ENCODE results near the gene GAA. TPM values are rescaled to one million over a fixed set of nuclear protein-coding genes. Genes with fewer than 3 reads are reported as not detected.

Gene GAA
- total RNA-seq, 1 donor from 2014 or later = 23.6 TPM

DNA sequence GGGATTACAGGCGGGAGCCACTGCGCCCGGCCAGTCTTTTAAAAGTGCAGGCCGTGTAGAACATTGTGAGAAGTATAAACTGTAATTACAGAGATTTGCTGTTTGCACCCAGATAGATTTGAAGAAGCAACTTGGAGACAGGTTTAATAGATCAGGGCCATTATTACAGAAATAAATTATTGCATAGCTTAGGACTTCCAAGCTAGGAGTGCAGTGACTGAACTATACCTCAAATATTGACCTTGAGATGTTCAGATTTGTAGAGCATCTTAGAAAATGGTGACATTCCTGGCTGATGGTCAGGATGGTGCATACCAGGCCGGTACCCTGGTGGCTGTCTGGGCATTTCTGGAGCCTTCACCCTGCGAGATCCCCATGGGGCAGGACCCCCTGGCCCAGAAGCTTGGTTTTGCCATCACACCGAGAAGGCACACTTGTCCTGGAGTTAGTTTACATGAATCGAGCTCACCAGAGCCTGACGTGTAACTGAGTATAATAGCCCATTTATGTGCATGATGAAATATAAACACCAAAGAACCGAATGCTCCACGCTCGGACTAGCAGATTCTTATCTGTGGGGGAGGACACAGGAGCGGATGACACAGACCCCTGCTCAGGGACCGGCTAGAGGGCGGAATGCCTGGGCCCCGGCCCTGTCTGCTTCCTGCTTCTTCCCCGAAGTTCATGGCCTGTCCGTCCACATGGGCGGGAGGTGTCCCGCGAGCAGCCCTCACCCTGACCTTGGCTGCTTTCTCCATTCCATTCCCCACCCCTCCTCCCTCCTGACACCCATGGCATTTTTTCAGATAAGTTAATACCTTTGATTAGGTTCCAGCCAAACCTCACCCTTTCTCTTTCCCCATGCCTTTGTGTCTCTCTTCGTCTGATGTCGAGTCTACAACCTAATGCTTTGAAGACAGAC, 32.8 kb upstream of the GAA start:
- no peak overlapping the region for H3K4me3 Mint-ChIP-seq (ENCODE audit: low read depth)
- intact Hi-C loops (cut with micrococcal nuclease) = no loop called here
- H3K27me3 Mint-ChIP-seq (ENCODE audit: low read depth) = peaks cover 2% of the 10 kb centered on the region
- no peaks in the 10 kb centered on the region for H3K4me1 Mint-ChIP-seq (ENCODE audit: low read depth)
- no peaks in the 10 kb centered on the region for H3K9me3 Mint-ChIP-seq
- no peak for DNase-seq (ENCODE audit: low spot score)
- no peak overlapping the region for H3K27ac Mint-ChIP-seq
- H3K36me3 Mint-ChIP-seq (ENCODE audit: low read depth) = no peaks in the 10 kb centered on the region

DNA sequence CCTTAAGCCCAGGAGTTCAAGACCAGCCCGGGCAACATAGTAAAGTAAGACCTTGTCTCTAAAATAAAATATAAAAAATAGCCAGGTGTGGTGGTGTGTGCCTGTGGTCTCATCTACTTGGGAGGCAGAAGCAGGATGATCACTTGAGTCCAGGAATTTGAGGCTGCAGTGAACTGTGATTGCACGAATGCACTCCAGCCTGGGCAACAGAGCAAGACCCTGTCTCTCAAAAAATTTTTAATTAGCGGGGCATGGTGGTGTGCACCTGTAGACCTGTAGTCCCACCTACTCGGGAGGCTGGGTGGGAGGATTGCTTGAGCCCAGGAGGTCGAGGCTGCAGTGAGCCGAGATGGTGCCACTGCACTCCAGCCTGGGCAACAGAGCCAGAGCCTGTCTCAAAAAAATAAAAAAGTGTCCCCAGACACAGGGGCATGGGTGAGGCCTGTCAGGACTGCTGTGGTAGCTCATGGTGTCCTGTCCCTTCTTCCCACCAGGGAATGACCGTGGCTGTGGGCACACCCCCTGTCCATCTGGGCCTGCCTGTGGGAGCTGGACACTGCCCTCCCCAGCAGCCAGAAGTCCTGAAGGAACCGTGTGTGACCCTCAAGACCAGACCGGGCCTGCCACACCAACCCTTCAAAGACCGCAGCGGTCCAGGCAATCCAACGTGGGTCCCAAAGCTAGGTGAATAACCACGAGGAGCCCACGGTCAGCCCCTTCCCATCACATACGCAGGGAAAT, 30.8 kb upstream of the GAA start:
- Mint-ChIP-seq H3K4me1 (ENCODE audit: low read depth) (no peaks in the 10 kb centered on the region), H3K27ac (no peak overlapping the region), H3K27me3 (ENCODE audit: low read depth) (peaks cover 2% of the 10 kb centered on the region), H3K9me3 (no peaks in the 10 kb centered on the region), H3K4me3 (ENCODE audit: low read depth) (no peak overlapping the region), H3K36me3 (ENCODE audit: low read depth) (no peaks in the 10 kb centered on the region)
- intact Hi-C loops (cut with micrococcal nuclease) = no loop called here
- DNase-seq (ENCODE audit: low spot score) = no peak

DNA sequence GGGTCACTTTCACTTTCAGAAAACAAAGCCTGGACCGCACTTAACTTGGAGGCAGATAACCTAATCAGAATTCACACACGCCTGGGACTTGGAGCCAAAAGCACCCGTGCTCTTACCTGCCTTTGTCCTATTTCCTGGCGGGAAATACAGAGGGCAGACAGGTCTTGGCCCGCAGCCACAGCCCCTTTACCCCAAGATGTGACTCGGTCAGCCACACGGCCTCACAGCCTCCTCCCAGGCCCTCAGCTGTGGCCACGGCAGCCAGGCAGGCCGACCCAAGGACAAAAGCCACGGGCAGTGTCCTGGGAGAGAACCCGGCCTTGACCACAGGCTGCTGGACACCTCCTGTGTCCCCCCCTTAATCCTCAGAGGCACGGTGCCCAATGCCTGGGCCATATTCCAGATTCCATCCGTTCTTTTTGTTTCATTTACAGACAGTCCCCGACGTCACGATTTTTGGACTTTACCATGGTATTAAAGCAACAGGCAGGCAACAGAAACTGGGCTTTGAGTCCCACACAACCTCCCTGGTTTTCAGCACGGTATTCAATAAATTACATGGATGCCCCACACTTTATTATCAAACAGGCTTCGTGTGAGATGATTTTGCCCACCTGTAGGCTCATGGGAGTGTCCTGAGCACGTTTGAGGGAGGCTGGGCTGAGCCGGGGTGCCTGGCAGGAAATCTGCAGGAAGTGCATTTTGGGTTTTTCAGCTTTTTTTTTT, 30.1 kb upstream of the GAA start:
- peaks cover 2% of the 10 kb centered on the region for H3K27me3 Mint-ChIP-seq (ENCODE audit: low read depth)
- no peak overlapping the region for H3K27ac Mint-ChIP-seq
- H3K9me3 Mint-ChIP-seq = no peaks in the 10 kb centered on the region
- no peak for DNase-seq (ENCODE audit: low spot score)
- no peaks in the 10 kb centered on the region for H3K4me1 Mint-ChIP-seq (ENCODE audit: low read depth)
- no peak overlapping the region for H3K4me3 Mint-ChIP-seq (ENCODE audit: low read depth)
- intact Hi-C loops (cut with micrococcal nuclease) = no loop called here
- no peaks in the 10 kb centered on the region for H3K36me3 Mint-ChIP-seq (ENCODE audit: low read depth)

DNA sequence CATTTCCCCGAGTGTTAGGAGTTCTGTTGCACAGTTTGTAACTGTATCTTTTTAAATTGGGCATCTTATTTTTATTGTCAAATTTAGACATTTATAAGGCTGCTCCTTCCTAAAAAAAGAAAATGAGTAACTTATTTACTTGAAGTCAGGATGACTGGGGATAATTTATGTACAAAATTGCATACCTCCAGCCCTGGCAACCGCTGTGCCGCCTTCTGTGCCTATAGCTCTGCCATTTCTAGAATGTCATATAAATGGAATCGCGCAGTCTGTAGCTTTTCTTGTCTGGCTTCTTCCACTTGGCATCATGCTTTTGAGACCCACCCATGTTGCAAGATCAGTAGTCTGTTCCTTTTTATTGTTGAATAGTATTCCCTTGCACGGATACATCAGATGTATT, 29.0 kb upstream of the GAA start:
- Mint-ChIP-seq H3K4me1 (ENCODE audit: low read depth) (no peaks in the 10 kb centered on the region), H3K36me3 (ENCODE audit: low read depth) (no peaks in the 10 kb centered on the region), H3K27ac (no peak overlapping the region), H3K9me3 (no peaks in the 10 kb centered on the region), H3K27me3 (ENCODE audit: low read depth) (peaks cover 2% of the 10 kb centered on the region), H3K4me3 (ENCODE audit: low read depth) (no peak overlapping the region)
- DNase-seq (ENCODE audit: low spot score) = no peak
- intact Hi-C loops (cut with micrococcal nuclease) = no loop called here

GRCh38 chr17:80080081-80080480, 21.3 kb upstream of the GAA start:
- no peak for DNase-seq (ENCODE audit: low spot score)
- H3K9me3 Mint-ChIP-seq = no peaks in the 10 kb centered on the region
- intact Hi-C loops (cut with micrococcal nuclease) = no loop called here
- no peak overlapping the region for H3K4me3 Mint-ChIP-seq (ENCODE audit: low read depth)
- no peaks in the 10 kb centered on the region for H3K36me3 Mint-ChIP-seq (ENCODE audit: low read depth)
- no peak overlapping the region for H3K27ac Mint-ChIP-seq
- peaks cover 4% of the 10 kb centered on the region for H3K4me1 Mint-ChIP-seq (ENCODE audit: low read depth)
- H3K27me3 Mint-ChIP-seq (ENCODE audit: low read depth) = peaks cover 6% of the 10 kb centered on the region

DNA sequence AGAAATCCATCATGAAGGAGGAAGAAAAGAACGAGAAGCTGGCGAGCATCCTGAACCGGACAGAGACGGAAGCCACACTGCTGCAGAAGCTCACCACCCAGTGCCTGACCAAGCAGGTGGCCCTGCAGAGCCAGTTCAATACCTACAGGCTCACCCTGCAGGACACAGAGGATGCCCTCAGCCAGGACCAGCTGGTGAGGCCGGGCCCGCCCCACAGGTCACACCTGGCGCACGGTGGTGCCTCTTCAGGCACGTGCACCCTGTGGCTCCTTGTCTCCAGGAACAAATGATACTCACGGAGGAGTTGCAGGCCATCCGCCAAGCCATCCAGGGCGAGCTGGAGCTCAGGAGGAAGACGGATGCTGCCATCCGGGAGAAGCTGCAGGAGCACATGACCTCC, 19.8 kb upstream of the GAA start:
- Mint-ChIP-seq H3K36me3 (ENCODE audit: low read depth) (no peaks in the 10 kb centered on the region), H3K27ac (no peak overlapping the region), H3K27me3 (ENCODE audit: low read depth) (peaks cover 6% of the 10 kb centered on the region), H3K4me3 (ENCODE audit: low read depth) (no peak overlapping the region), H3K9me3 (no peaks in the 10 kb centered on the region), H3K4me1 (ENCODE audit: low read depth) (peaks cover 4% of the 10 kb centered on the region)
- no peak for DNase-seq (ENCODE audit: low spot score)
- intact Hi-C loops (cut with micrococcal nuclease) = no loop called here

DNA sequence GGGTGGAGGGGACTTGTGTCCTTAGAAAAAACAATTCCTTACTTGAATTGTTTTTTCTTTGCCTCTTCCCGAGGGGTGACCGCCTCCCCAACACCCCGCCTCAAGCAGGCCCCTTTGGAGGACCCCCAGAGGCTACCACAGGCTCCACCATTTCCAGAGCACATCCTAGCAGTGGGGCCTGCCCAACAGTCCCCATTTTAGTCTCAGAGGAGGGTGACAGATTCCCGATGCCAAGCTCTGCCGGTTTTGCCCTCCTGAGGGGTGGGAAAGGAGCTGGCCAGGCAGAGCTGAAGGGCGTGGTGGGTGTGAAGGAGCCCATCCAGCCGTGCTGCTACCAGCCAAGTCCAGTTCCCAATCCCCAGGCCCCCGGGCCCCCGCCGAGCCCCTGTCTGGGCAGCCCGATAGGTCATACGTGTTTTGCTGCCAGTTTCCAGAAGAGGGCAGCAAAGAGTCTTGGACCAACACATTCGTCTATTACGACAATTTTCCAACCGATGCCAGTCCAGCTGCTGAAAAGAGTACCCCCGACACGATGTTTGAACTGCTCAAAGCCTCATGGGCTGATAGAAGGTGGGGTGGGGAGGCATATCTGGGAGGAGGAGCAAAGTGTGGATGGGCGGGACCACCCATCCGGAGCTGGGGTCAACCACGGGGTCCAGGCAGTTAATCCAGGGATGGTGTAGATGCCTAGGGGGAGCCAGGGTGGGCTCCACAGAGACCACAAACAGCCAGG, 18.8 kb upstream of the GAA start:
- Mint-ChIP-seq H3K36me3 (ENCODE audit: low read depth) (no peaks in the 10 kb centered on the region), H3K4me3 (ENCODE audit: low read depth) (no peak overlapping the region), H3K9me3 (no peaks in the 10 kb centered on the region), H3K27ac (no peak overlapping the region), H3K27me3 (ENCODE audit: low read depth) (peaks cover 6% of the 10 kb centered on the region), H3K4me1 (ENCODE audit: low read depth) (peaks cover 4% of the 10 kb centered on the region)
- intact Hi-C loops (cut with micrococcal nuclease) = no loop called here
- DNase-seq (ENCODE audit: low spot score) = peak; percentile 38

- H3K36me3 Mint-ChIP-seq (ENCODE audit: low read depth) = no peaks in the 10 kb centered on the region
- H3K9me3 Mint-ChIP-seq = no peaks in the 10 kb centered on the region
- H3K27me3 Mint-ChIP-seq (ENCODE audit: low read depth) = peaks cover 6% of the 10 kb centered on the region
- intact Hi-C loops (cut with micrococcal nuclease) = no loop called here
- H3K4me1 Mint-ChIP-seq (ENCODE audit: low read depth) = peaks cover 4% of the 10 kb centered on the region
- no peak overlapping the region for H3K4me3 Mint-ChIP-seq (ENCODE audit: low read depth)
- no peak overlapping the region for H3K27ac Mint-ChIP-seq
- no peak for DNase-seq (ENCODE audit: low spot score)
Observed at GRCh38 chr17:80083136-80083661, 18.2 kb upstream of the GAA start.

DNA sequence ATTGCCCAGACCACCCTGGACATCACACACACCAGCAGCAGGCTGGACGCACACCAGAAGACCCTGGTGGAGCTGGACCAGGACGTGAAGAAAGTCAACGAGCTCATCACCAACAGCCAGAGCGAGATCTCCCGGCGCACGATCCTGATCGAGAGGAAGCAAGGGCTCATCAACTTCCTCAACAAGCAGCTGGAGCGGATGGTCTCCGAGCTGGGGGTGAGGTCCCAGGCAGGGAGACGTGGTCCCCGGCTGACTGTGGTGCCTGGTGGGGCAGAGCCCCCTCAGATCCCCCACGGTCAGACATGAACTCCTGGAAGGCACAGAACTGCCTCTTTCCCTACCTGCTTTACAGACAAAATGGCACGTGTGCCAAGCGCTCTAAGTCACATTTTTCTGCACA, 16.6 kb upstream of the GAA start:
- H3K36me3 Mint-ChIP-seq (ENCODE audit: low read depth) = no peaks in the 10 kb centered on the region
- H3K4me3 Mint-ChIP-seq (ENCODE audit: low read depth) = no peak overlapping the region
- no peak overlapping the region for H3K27ac Mint-ChIP-seq
- peaks cover 4% of the 10 kb centered on the region for H3K4me1 Mint-ChIP-seq (ENCODE audit: low read depth)
- H3K27me3 Mint-ChIP-seq (ENCODE audit: low read depth) = peaks cover 1% of the 10 kb centered on the region
- no peak for DNase-seq (ENCODE audit: low spot score)
- no peaks in the 10 kb centered on the region for H3K9me3 Mint-ChIP-seq
- intact Hi-C loops (cut with micrococcal nuclease) = no loop called here

- Mint-ChIP-seq H3K4me1 (ENCODE audit: low read depth) (peaks cover 4% of the 10 kb centered on the region), H3K27me3 (ENCODE audit: low read depth) (peaks cover 1% of the 10 kb centered on the region), H3K36me3 (ENCODE audit: low read depth) (no peaks in the 10 kb centered on the region), H3K4me3 (ENCODE audit: low read depth) (no peak overlapping the region), H3K9me3 (no peaks in the 10 kb centered on the region), H3K27ac (no peak overlapping the region)
- intact Hi-C loops (cut with micrococcal nuclease) = no loop called here
- DNase-seq (ENCODE audit: low spot score) = no peak
Observed at GRCh38 chr17:80086081-80086480, 15.3 kb upstream of the GAA start.

- Mint-ChIP-seq H3K9me3 (no peaks in the 10 kb centered on the region), H3K36me3 (ENCODE audit: low read depth) (no peaks in the 10 kb centered on the region), H3K4me1 (ENCODE audit: low read depth) (peaks cover 4% of the 10 kb centered on the region), H3K4me3 (ENCODE audit: low read depth) (no peak overlapping the region), H3K27ac (no peak overlapping the region), H3K27me3 (ENCODE audit: low read depth) (peaks cover 1% of the 10 kb centered on the region)
- intact Hi-C loops (cut with micrococcal nuclease) = no loop called here
- no peak for DNase-seq (ENCODE audit: low spot score)
Observed at GRCh38 chr17:80086616-80087015, 14.8 kb upstream of the GAA start.
